Lung (tissue), 12 donors: Measurements from ENCODE around the gene SMIM29. TPM values are rescaled to one million over a fixed set of nuclear protein-coding genes. Genes with fewer than 3 reads are reported as not detected.
A peak's percentile ranks its signal among the peaks of the same experiment; 100 is the strongest.

Experiments
- ATAC-seq: fragments of 200-7000 bp; cut with Tn5 transposase; one replicate; pipeline ENCODE4 v1.9.1; 2020; ENCODE audit warnings: moderate number of reproducible peaks; ENCODE audit not compliant: insufficient read depth, low FRiP score
- DNase-seq, 3 donors: peaks; one replicate each; pipeline ENCODE4 v3.0.0-alpha.2; 2013 to 2017
- H3K27ac ChIP-seq, 2 donors: one replicate each; pipeline ENCODE4 v1.5.1; 2013; ENCODE audit warnings: mild to moderate bottlenecking in 2 of 2, moderate library complexity in 2 of 2, control low read depth in 1 of 2, inconsistent platforms in 1 of 2, low read depth in 1 of 2, low read length in 1 of 2
- H3K27me3 ChIP-seq, 3 donors: one replicate each; pipeline ENCODE4 v1.5.1; 2013; ENCODE audit warnings: low read length in 2 of 3; ENCODE audit not compliant: control insufficient read depth in 3 of 3, insufficient read depth in 3 of 3
- H3K36me3 ChIP-seq, 4 donors: one replicate each; pipeline ENCODE4 v1.5.1; 2013; ENCODE audit warnings: low read length in 4 of 4, mild to moderate bottlenecking in 1 of 4, moderate library complexity in 1 of 4; ENCODE audit not compliant: control insufficient read depth in 4 of 4, insufficient read depth in 4 of 4
- H3K4me1 ChIP-seq, 5 donors: one replicate each; pipeline ENCODE4 v1.5.1; 2013; ENCODE audit warnings: low read length in 5 of 5, mild to moderate bottlenecking in 2 of 5, moderate library complexity in 1 of 5; ENCODE audit not compliant: control insufficient read depth in 5 of 5, insufficient read depth in 5 of 5
- H3K4me3 ChIP-seq: one replicate; pipeline ENCODE4 v1.5.1; 2013; ENCODE audit warnings: mild to moderate bottlenecking, control low read depth, moderate library complexity
- H3K9ac ChIP-seq, 2 donors: one replicate each; pipeline ENCODE4 v1.5.1; 2013; ENCODE audit warnings: low read length in 2 of 2, control low read depth in 1 of 2; ENCODE audit not compliant: insufficient read depth in 1 of 2
- H3K9me3 ChIP-seq, 4 donors: one replicate each; pipeline ENCODE4 v1.5.1; 2013; ENCODE audit warnings: low read length in 3 of 4, mild to moderate bottlenecking in 1 of 4, moderate library complexity in 1 of 4; ENCODE audit not compliant: control insufficient read depth in 4 of 4, insufficient read depth in 3 of 4
- WGBS, 2 donors: extraction: QIAGEN DNeasy Blood & Tissue Kit; methylation state at CpG; one replicate each; pipeline ENCODE4 v1.1.7; 2013; 5-methylcytosine and 5-hydroxymethylcytosine counted together
- polyA plus RNA-seq, 2 donors: library from polyadenylated mRNA; stranded (reverse); fragments of 200-250 nt; gene quantifications; one replicate each; pipeline ENCODE4 v1.2.1, GENCODE V29; 2013
- total RNA-seq, 2 donors: library from RNA; depleted of rRNA in 1 of 2; stranded (reverse); fragments of >200 nt in 1 of 2; gene quantifications; one replicate each; pipeline ENCODE4 v1.2.1, GENCODE V29; 2014 to 2021
- TF ChIP-seq, protein P1 (sequence below): IDR thresholded peaks from 2 replicates; pipeline ENCODE4 v1.5.1; 2012; ENCODE audit warnings: mild to moderate bottlenecking; ENCODE audit errors: control extremely low read depth, extremely low read depth
- donor health status: control.
- donor health status: control.
- donor health status: Bipolar disorder and iron deficiency.
- donor health status: healthy.
- donor health status: DM: yes; HTN: yes; CAD: no.

SMIM29 gene
- total and polyA plus RNA-seq, 4 donors = 8.5 to 122 (median 58.3) TPM

DNA sequence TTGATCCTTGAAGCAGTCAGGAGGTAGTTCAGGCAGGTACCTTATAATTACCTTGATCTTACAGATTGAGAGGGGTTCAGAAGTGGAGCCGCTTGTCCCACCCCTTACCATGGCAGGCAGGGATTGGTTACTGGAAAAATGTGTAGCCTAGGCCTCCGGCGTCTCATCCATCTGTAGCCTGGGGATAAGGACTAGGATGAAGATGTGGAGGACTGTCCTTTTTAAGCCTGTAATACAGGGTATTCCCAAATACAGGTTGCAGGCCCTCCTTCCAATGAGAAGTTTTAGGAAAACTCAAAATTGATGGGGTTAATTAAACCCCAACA lies 9.3 kb downstream of the SMIM29 start:
- ATAC-seq (no peak), DNase-seq (no peak)
- Histone ChIP-seq H3K4me1 (peaks cover 0 to 22% (median 14%) of the 10 kb centered on the region in 5 donors), H3K27me3 (no peaks in the 10 kb centered on the region), H3K9me3 (no peaks in the 10 kb centered on the region), H3K4me3 (no peak overlapping the region), H3K9ac (no peak overlapping the region), H3K27ac (no peak overlapping the region), H3K36me3 (peaks cover 0 to 20% (median 0%) of the 10 kb centered on the region in 4 donors)
- 94% methylated on average over 3 of the region's 3 CpGs for WGBS, 2 donors
- TF ChIP-seq, protein P1, sequence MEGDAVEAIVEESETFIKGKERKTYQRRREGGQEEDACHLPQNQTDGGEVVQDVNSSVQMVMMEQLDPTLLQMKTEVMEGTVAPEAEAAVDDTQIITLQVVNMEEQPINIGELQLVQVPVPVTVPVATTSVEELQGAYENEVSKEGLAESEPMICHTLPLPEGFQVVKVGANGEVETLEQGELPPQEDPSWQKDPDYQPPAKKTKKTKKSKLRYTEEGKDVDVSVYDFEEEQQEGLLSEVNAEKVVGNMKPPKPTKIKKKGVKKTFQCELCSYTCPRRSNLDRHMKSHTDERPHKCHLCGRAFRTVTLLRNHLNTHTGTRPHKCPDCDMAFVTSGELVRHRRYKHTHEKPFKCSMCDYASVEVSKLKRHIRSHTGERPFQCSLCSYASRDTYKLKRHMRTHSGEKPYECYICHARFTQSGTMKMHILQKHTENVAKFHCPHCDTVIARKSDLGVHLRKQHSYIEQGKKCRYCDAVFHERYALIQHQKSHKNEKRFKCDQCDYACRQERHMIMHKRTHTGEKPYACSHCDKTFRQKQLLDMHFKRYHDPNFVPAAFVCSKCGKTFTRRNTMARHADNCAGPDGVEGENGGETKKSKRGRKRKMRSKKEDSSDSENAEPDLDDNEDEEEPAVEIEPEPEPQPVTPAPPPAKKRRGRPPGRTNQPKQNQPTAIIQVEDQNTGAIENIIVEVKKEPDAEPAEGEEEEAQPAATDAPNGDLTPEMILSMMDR = no peak

DNA sequence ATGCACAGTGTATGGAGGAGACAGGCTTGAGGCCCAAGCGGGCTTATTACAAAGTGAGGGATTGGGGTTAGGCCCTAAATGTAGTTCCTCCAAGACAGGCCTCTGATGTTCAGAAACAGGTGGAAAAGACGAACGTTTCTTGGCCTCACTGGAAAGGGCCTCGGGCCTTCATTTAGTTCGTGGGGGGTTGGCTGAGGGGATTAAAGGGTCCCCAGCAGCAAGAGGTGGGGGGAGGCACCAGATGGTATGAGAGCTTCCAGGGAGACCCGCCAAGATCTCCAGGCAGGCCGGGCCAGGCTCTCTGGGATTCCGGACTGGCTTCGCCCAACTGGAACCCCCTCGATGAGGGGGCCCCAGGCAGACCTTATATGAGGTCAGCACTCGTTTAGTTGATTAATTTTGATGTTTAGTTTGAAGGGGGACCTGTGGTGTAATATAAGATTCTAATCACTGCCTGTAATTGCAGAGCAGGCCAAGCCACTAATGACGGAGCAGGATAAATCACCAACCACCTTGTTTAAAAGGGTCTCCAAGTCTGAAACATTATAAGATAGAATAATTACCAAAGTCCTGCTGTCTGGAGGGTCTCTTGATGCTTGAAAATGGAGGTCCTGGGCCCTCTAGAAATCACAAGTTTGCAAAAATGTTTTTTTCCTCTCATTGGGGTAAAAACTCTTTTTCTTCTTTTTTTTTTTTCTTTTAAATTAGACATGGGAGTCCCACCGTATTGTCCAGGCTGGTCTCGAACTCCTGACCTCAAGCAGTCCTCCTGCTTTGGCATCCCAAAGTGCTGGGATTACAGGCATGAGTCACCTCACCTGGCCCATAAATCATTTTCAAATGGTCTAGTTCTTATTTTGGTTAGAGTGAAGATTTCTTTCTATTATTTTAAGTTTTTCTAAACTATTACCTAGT lies 10.0 kb downstream of the SMIM29 start:
- ATAC-seq = no peak
- Histone ChIP-seq H3K4me1 (peaks cover 0 to 20% (median 12%) of the 10 kb centered on the region in 5 donors), H3K27ac (no peak overlapping the region), H3K27me3 (no peaks in the 10 kb centered on the region), H3K4me3 (no peak overlapping the region), H3K9ac (no peak overlapping the region), H3K36me3 (peaks cover 0 to 20% (median 0%) of the 10 kb centered on the region in 4 donors), H3K9me3 (no peaks in the 10 kb centered on the region)
- no peak for DNase-seq
- TF ChIP-seq, protein P1 = no peak
- 68 to 74% methylated on average over 14 of the region's 14 CpGs for WGBS, 2 donors

DNA sequence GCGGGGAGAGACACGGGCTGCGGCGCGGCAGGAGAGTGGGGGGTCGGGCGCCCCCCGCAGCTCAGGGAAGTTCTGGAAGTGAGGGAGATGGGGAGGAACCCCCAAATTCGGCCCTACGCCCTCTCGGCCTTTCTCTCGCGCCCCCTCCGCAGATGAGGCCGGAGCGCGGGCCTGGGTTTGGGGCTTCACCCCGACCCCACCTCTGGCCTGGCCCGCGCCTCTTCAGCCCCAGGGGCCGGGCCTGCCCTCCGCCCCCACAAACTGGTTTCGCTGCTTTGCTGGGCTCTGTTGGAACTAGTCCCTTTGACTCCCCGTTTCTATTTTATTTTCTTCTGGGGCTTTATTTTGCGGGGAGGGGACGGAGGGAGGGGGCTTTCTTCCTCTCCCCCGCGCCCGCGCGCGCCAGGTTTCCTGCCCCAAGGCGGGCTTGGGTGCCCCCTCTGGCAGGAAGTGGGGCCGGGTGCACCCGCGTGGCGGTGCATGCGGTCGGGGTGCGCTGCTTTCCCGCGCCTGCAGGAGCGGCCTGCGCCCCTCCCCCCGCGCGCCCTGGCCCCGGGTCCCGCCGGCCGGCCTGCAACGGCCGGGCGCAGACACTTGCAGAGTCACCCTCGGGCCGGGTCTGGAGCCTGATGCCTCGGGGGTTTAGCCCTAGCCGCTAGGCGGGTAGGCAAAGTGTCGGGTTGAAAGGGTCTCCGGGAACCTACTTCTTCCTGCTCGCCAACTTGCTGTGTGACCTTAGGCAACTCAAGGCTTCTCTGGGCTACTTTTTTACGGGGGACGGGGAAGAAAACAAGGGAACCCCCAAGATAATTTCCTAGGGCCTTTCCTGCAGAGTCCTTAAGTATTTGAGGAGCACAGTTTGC lies 10.9 kb downstream of the SMIM29 start:
- TF ChIP-seq, protein P1 = no peak
- DNase-seq (peak; percentile 24 to 53 (median 43)), ATAC-seq (no peak)
- Histone ChIP-seq H3K36me3 (peaks cover 0 to 20% (median 0%) of the 10 kb centered on the region in 4 donors), H3K9me3 (no peaks in the 10 kb centered on the region), H3K27ac (peak overlapping the region; percentile 58 to 75), H3K4me3 (peak overlapping the region; percentile 76), H3K27me3 (no peaks in the 10 kb centered on the region), H3K4me1 (peaks cover 0 to 20% (median 8%) of the 10 kb centered on the region in 5 donors), H3K9ac (peak overlapping the region in 1 of 2 donors; percentile 25)
- WGBS, 2 donors = 2 to 5% methylated on average over 49 to 64 of the region's 64 CpGs
